RWPE2 (cell line): ENCODE data around the gene SPATA17.

ENCODE experiments used
- ATAC-seq: fragments of 200-7000 bp; cut with Tn5 transposase; 3 replicates; pipeline ENCODE4 v1.9.1; 2021; ENCODE audit warnings: low read depth
- DNase-seq: peaks from one replicate; pipeline ENCODE4 v3.0.0-alpha.2; 2020; ENCODE audit warnings: low spot score
- H3K27ac ChIP-seq: fragments of 450-650 bp; 2 replicates; pipeline ENCODE4 v1.5.1; 2017; ENCODE audit warnings: mild to moderate bottlenecking; ENCODE audit not compliant: poor library complexity, severe bottlenecking
- H3K27me3 ChIP-seq: fragments of 250-450 bp; sonication (Bioruptor Pico); 2 replicates; pipeline ENCODE4 v1.5.1; 2021; ENCODE audit warnings: mild to moderate bottlenecking, moderate library complexity; ENCODE audit not compliant: insufficient read depth, poor library complexity, severe bottlenecking
- H3K36me3 ChIP-seq: fragments of 250-450 bp; sonication (Bioruptor Pico); 2 replicates; pipeline ENCODE4 v1.5.1; 2020; ENCODE audit warnings: low read depth, mild to moderate bottlenecking, moderate library complexity
- H3K4me1 ChIP-seq: fragments of 250-450 bp; sonication (Bioruptor Pico); 2 replicates; pipeline ENCODE4 v1.5.1; 2021; ENCODE audit warnings: mild to moderate bottlenecking, moderate library complexity; ENCODE audit not compliant: insufficient read depth, poor library complexity, severe bottlenecking
- H3K4me3 ChIP-seq: fragments of 250-450 bp; sonication (Bioruptor Pico); 2 replicates; pipeline ENCODE4 v1.5.1; 2021; ENCODE audit warnings: mild to moderate bottlenecking, moderate library complexity; ENCODE audit not compliant: severe bottlenecking
- H3K9me3 ChIP-seq: fragments of 250-450 bp; sonication (Bioruptor Pico); 2 replicates; pipeline ENCODE4 v1.5.1; 2021; ENCODE audit warnings: mild to moderate bottlenecking, moderate library complexity; ENCODE audit not compliant: severe bottlenecking
- CTCF ChIP-seq: fragments of 450-650 bp; IDR thresholded peaks from one replicate; pipeline ENCODE4 v1.5.1; 2017; ENCODE audit warnings: mild to moderate bottlenecking, moderate library complexity; ENCODE audit not compliant: poor library complexity, severe bottlenecking

The SPATA17 gene

GRCh38 chr1:217856342-217857034 is 225.3 kb downstream of the SPATA17 start:
- Histone ChIP-seq H3K36me3 (no peaks in the 10 kb centered on the region), H3K27ac (no peak overlapping the region), H3K9me3 (no peaks in the 10 kb centered on the region), H3K27me3 (no peaks in the 10 kb centered on the region), H3K4me3 (no peak overlapping the region), H3K4me1 (no peaks in the 10 kb centered on the region)
- TF ChIP-seq CTCF = no peak
- DNase-seq (no peak), ATAC-seq (no peak)

- no peaks in the 10 kb centered on the region for H3K36me3 ChIP-seq
- DNase-seq (no peak), ATAC-seq (no peak)
- H3K9me3 ChIP-seq = no peaks in the 10 kb centered on the region
- no peaks in the 10 kb centered on the region for H3K27me3 ChIP-seq
- H3K4me3 ChIP-seq = no peak overlapping the region
- TF ChIP-seq CTCF = no peak
- no peaks in the 10 kb centered on the region for H3K4me1 ChIP-seq
- no peak overlapping the region for H3K27ac ChIP-seq
These were observed 225.9 kb downstream of the SPATA17 start for GRCh38 chr1:217857061-217857460.

GRCh38 chr1:217861658-217862057 is 230.5 kb downstream of the SPATA17 start:
- Histone ChIP-seq H3K4me1 (no peaks in the 10 kb centered on the region), H3K27me3 (no peaks in the 10 kb centered on the region), H3K27ac (no peak overlapping the region), H3K36me3 (no peaks in the 10 kb centered on the region), H3K4me3 (no peak overlapping the region), H3K9me3 (no peaks in the 10 kb centered on the region)
- ATAC-seq = no peak
- DNase-seq = no peak
- TF ChIP-seq CTCF = no peak

GRCh38 chr1:217867446-217867995 is 236.4 kb downstream of the SPATA17 start:
- no peak for TF ChIP-seq CTCF
- no peaks in the 10 kb centered on the region for H3K9me3 ChIP-seq
- no peaks in the 10 kb centered on the region for H3K4me1 ChIP-seq
- ATAC-seq (no peak), DNase-seq (no peak)
- no peaks in the 10 kb centered on the region for H3K36me3 ChIP-seq
- H3K27me3 ChIP-seq = no peaks in the 10 kb centered on the region
- no peak overlapping the region for H3K4me3 ChIP-seq
- no peak overlapping the region for H3K27ac ChIP-seq

GRCh38 chr1:217871955-217872354 is 240.8 kb downstream of the SPATA17 start:
- H3K36me3 ChIP-seq = no peaks in the 10 kb centered on the region
- DNase-seq = no peak
- ATAC-seq = no peak

More at GRCh38 chr1:217871955-217872354, 240.8 kb downstream of the SPATA17 start:
- Histone ChIP-seq H3K4me3 (no peak overlapping the region), H3K27me3 (no peaks in the 10 kb centered on the region), H3K4me1 (no peaks in the 10 kb centered on the region), H3K27ac (no peak overlapping the region), H3K9me3 (no peaks in the 10 kb centered on the region)
- TF ChIP-seq CTCF = no peak
